K562 (cell line): Measurements from ENCODE around the gene CES5A.

Experiments
- BHLHE40 ChIP-seq: IDR thresholded peaks from 2 replicates; pipeline ENCODE4 v1.6.1; 2011; ENCODE audit warnings: low read length, improper control_type of control experiment
- CTCF ChIP-seq, 3 experiments: IDR thresholded peaks in 2 of 3; conservative IDR thresholded peaks in 1 of 3; 2 replicates each; pipeline ENCODE4 v1.5.1; 2011 to 2012; ENCODE audit warnings: low read length in 3 of 3, mild to moderate bottlenecking in 3 of 3, control low read depth in 2 of 3, improper control_type of control experiment in 1 of 3, inconsistent platforms in 1 of 3, low read depth in 1 of 3, mixed read lengths in 1 of 3, moderate library complexity in 1 of 3; ENCODE audit not compliant: insufficient read depth in 2 of 3
- EZH2 ChIP-seq: IDR thresholded peaks from 2 replicates; pipeline ENCODE4 v1.6.1; 2012; ENCODE audit warnings: low read depth, mild to moderate bottlenecking, inconsistent platforms, low read length, borderline replicate concordance
- MTF1 ChIP-seq: fragments of 250-450 bp; sonication (Bioruptor Pico); IDR thresholded peaks from 2 replicates; pipeline ENCODE4 v1.9.0; 2021; ENCODE audit warnings: moderate library complexity, mild to moderate bottlenecking, inconsistent platforms, borderline replicate concordance
- MXI1 ChIP-seq: IDR thresholded peaks from 2 replicates; pipeline ENCODE4 v1.6.1; 2011; ENCODE audit warnings: low read depth, mild to moderate bottlenecking, improper control_type of control experiment, low read length
- NR3C1 ChIP-seq: sonication (generic); formaldehyde crosslinking; IDR thresholded peaks from 2 replicates; pipeline ENCODE4 v1.8.1; 2022; ENCODE audit warnings: missing genetic modification reagents
- POLR3A ChIP-seq: IDR thresholded peaks from 2 replicates; pipeline ENCODE4 v1.6.1; 2011; ENCODE audit warnings: borderline replicate concordance, mild to moderate bottlenecking, moderate library complexity; ENCODE audit not compliant: insufficient read length, insufficient read depth; ENCODE audit errors: extremely low read depth
- SIRT6 ChIP-seq: IDR thresholded peaks from one replicate; pipeline ENCODE4 v1.6.1; 2012; ENCODE audit warnings: low read depth, mild to moderate bottlenecking, control low read depth, inconsistent platforms, low read length, moderate library complexity
- SLC30A9 ChIP-seq: fragments of 250-450 bp; sonication (Bioruptor Pico); IDR thresholded peaks from 2 replicates; pipeline ENCODE4 v1.8.0; 2022; ENCODE audit warnings: mild to moderate bottlenecking, moderate library complexity
- ZNF584 ChIP-seq: fragments of 200-800 bp; sonication (Bioruptor generic); IDR thresholded peaks from 2 replicates; pipeline ENCODE4 v1.6.1; 2016; ENCODE audit warnings: low read depth, mild to moderate bottlenecking, missing genetic modification characterization, missing compliant biosample characterization
- ZSCAN29 ChIP-seq: fragments of 450-650 bp; IDR thresholded peaks from 2 replicates; pipeline ENCODE4 v1.6.1; 2017
- TF ChIP-seq, protein P1 (sequence below), 2 experiments: fragments of 450-650 bp; formaldehyde crosslinking in 1 of 2; IDR thresholded peaks; 2 replicates each; pipeline versions ENCODE4 v1.4.0 to v1.6.1; 2014 to 2020; ENCODE audit warnings: mild to moderate bottlenecking in 2 of 2, borderline replicate concordance in 1 of 2, low read depth in 1 of 2

DNA sequence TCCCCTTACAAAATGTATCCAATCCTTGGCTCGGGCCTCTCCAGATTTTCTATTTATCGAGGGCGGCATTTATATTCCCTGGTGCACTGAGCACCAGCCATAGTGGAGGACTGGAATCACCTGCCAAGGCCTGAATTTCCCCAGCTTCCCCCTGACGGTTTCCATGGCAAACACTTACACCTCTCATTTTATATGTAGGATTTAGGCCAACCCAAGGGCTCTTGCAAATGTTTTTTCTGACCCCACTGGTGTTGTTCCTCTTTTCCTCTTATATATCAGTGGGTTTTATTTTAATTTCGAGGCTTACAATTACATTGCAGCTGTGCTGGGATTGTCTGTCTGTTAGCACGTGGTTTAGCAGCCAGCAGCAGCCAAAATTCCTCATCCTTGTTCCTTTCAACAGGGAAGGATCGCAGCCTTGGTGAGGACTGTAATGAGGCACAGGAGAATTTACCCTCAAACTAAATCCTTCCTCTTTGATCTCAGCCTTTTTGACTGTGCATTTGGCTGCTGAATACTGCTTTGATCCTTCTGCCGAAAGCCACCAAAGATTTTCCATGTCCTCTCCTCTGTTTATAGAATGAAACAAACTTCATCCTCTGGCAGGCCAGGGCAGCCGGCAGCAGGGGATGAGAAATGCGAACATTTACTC is 26.5 kb upstream of the CES5A start:
- no peak for TF ChIP-seq ZNF584 (CRISPR knock-in tag)
- no peak for TF ChIP-seq CTCF (IDR thresholded peaks at IDR 0.05 in 2 of 3, conservative IDR thresholded peaks at IDR 0.05 in 1 of 3; ENCODE audit: insufficient read depth in 2 of 3, low read depth in 1 of 3, low read length in 3 of 3)
- TF ChIP-seq NR3C1 (CRISPR knock-in tag) = no peak
- TF ChIP-seq, protein P1, sequence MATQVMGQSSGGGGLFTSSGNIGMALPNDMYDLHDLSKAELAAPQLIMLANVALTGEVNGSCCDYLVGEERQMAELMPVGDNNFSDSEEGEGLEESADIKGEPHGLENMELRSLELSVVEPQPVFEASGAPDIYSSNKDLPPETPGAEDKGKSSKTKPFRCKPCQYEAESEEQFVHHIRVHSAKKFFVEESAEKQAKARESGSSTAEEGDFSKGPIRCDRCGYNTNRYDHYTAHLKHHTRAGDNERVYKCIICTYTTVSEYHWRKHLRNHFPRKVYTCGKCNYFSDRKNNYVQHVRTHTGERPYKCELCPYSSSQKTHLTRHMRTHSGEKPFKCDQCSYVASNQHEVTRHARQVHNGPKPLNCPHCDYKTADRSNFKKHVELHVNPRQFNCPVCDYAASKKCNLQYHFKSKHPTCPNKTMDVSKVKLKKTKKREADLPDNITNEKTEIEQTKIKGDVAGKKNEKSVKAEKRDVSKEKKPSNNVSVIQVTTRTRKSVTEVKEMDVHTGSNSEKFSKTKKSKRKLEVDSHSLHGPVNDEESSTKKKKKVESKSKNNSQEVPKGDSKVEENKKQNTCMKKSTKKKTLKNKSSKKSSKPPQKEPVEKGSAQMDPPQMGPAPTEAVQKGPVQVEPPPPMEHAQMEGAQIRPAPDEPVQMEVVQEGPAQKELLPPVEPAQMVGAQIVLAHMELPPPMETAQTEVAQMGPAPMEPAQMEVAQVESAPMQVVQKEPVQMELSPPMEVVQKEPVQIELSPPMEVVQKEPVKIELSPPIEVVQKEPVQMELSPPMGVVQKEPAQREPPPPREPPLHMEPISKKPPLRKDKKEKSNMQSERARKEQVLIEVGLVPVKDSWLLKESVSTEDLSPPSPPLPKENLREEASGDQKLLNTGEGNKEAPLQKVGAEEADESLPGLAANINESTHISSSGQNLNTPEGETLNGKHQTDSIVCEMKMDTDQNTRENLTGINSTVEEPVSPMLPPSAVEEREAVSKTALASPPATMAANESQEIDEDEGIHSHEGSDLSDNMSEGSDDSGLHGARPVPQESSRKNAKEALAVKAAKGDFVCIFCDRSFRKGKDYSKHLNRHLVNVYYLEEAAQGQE (IDR thresholded peaks at IDR 0.05; ENCODE audit: borderline replicate concordance) = no peak
- TF ChIP-seq, protein P1 (CRISPR knock-in tag; IDR thresholded peaks at IDR 0.05; ENCODE audit: low read depth) = no peak
- no peak for TF ChIP-seq ZSCAN29
- TF ChIP-seq MTF1 (CRISPR knock-in tag) = no peak
- no peak for TF ChIP-seq POLR3A
- TF ChIP-seq MXI1 = no peak
- no peak for TF ChIP-seq SIRT6
- TF ChIP-seq SLC30A9 (CRISPR knock-in tag) = no peak
- no peak for TF ChIP-seq BHLHE40
- no peak for TF ChIP-seq EZH2
